ENCODE measurements around the gene MAPK9. TPM values are rescaled to one million over a fixed set of nuclear protein-coding genes. Genes with fewer than 3 reads are reported as not detected.

Gene MAPK9
- total RNA-seq, 1 experiment from 2014 or later, result 65.4 TPM

- CTCF ChIA-PET, result interaction anchor here (0.6 kb wide), 1 partner anchor 226 kb away, joined by 3 read pairs; no protein-coding TSS in a partner anchor
- H3K9me3 Mint-ChIP-seq (ENCODE audit: low read depth, unreplicated experiment), result peaks cover 33% of the 10 kb centered on the region
- peaks cover 58% of the 10 kb centered on the region for H3K36me3 Mint-ChIP-seq (ENCODE audit: insufficient read depth, unreplicated experiment)
- no peaks in the 10 kb centered on the region for H3K27me3 Mint-ChIP-seq (ENCODE audit: unreplicated experiment)
- no TSS peak for BruUV-seq (replicated peaks)
- intact Hi-C loops (cut with micrococcal nuclease; ENCODE audit: unreplicated experiment), result no loop called here
- DNase-seq, result no peak
- no peak overlapping the region for H3K4me3 Mint-ChIP-seq (ENCODE audit: low read depth, unreplicated experiment)
- H3K27ac Mint-ChIP-seq (ENCODE audit: unreplicated experiment), result no peak overlapping the region
- no peak for TF ChIP-seq CTCF (IDR thresholded peaks at IDR 0.05; ENCODE audit: unreplicated experiment)
- H3K4me1 Mint-ChIP-seq (ENCODE audit: low read depth, unreplicated experiment), result no peaks in the 10 kb centered on the region
These were observed 10.2 kb downstream of the MAPK9 start for GRCh38 chr5:180281706-180282105.

GRCh38 chr5:180274695-180275094 lies 17.2 kb downstream of the MAPK9 start:
- no TSS peak for BruUV-seq (replicated peaks)
- intact Hi-C loops (cut with micrococcal nuclease; ENCODE audit: unreplicated experiment), result no loop called here
- Mint-ChIP-seq H3K27me3 (ENCODE audit: unreplicated experiment) (no peaks in the 10 kb centered on the region), H3K36me3 (ENCODE audit: insufficient read depth, unreplicated experiment) (peaks cover 34% of the 10 kb centered on the region), H3K27ac (ENCODE audit: unreplicated experiment) (no peak overlapping the region), H3K4me1 (ENCODE audit: low read depth, unreplicated experiment) (no peaks in the 10 kb centered on the region), H3K9me3 (ENCODE audit: low read depth, unreplicated experiment) (peaks cover 33% of the 10 kb centered on the region), H3K4me3 (ENCODE audit: low read depth, unreplicated experiment) (no peak overlapping the region)
- CTCF ChIA-PET, result interaction anchor here (1.0 kb wide), 1 partner anchor 54 kb away, joined by 3 read pairs; no protein-coding TSS in a partner anchor
- no peak for TF ChIP-seq CTCF (IDR thresholded peaks at IDR 0.05; ENCODE audit: unreplicated experiment)
- DNase-seq, result no peak

- DNase-seq, result no peak
- no peaks in the 10 kb centered on the region for H3K27me3 Mint-ChIP-seq (ENCODE audit: unreplicated experiment)
These were observed 20.7 kb downstream of the MAPK9 start for GRCh38 chr5:180271221-180271620.

GRCh38 chr5:180259260-180259611 lies 32.6 kb downstream of the MAPK9 start:
- CTCF ChIA-PET, result no interaction called here
- DNase-seq, result no peak
- Mint-ChIP-seq H3K36me3 (ENCODE audit: insufficient read depth, unreplicated experiment) (peaks cover 35% of the 10 kb centered on the region), H3K4me1 (ENCODE audit: low read depth, unreplicated experiment) (no peaks in the 10 kb centered on the region), H3K4me3 (ENCODE audit: low read depth, unreplicated experiment) (no peak overlapping the region), H3K27ac (ENCODE audit: unreplicated experiment) (no peak overlapping the region), H3K9me3 (ENCODE audit: low read depth, unreplicated experiment) (peaks cover 26% of the 10 kb centered on the region), H3K27me3 (ENCODE audit: unreplicated experiment) (no peaks in the 10 kb centered on the region)
- TF ChIP-seq CTCF (IDR thresholded peaks at IDR 0.05; ENCODE audit: unreplicated experiment), result no peak
- no TSS peak for BruUV-seq (replicated peaks)
- intact Hi-C loops (cut with micrococcal nuclease; ENCODE audit: unreplicated experiment), result no loop called here

More at GRCh38 chr5:180271221-180271620, 20.7 kb downstream of the MAPK9 start:
- intact Hi-C loops (cut with micrococcal nuclease; ENCODE audit: unreplicated experiment), result no loop called here
- peaks cover 18% of the 10 kb centered on the region for H3K9me3 Mint-ChIP-seq (ENCODE audit: low read depth, unreplicated experiment)
- no peak overlapping the region for H3K4me3 Mint-ChIP-seq (ENCODE audit: low read depth, unreplicated experiment)
- CTCF ChIA-PET, result interaction anchor here (0.6 kb wide), 2 partner anchors 252 to 1382 kb away, joined by 3 to 6 read pairs; no protein-coding TSS in a partner anchor
- peaks cover 22% of the 10 kb centered on the region for H3K36me3 Mint-ChIP-seq (ENCODE audit: insufficient read depth, unreplicated experiment)
- no peaks in the 10 kb centered on the region for H3K4me1 Mint-ChIP-seq (ENCODE audit: low read depth, unreplicated experiment)
- TF ChIP-seq CTCF (IDR thresholded peaks at IDR 0.05; ENCODE audit: unreplicated experiment), result no peak
- H3K27ac Mint-ChIP-seq (ENCODE audit: unreplicated experiment), result no peak overlapping the region
- BruUV-seq (replicated peaks), result no TSS peak
